ENCODE measurements around the gene HDDC3. TPM values are rescaled to one million over a fixed set of nuclear protein-coding genes. Genes with fewer than 3 reads are reported as not detected.

The HDDC3 gene
- total and polyA plus RNA-seq, 9 of the 15 experiments (the other 6 are each of a cell fraction or from before 2014, with no cell fraction given) = 14.9 to 55.8 (median 36.9) TPM

DNA sequence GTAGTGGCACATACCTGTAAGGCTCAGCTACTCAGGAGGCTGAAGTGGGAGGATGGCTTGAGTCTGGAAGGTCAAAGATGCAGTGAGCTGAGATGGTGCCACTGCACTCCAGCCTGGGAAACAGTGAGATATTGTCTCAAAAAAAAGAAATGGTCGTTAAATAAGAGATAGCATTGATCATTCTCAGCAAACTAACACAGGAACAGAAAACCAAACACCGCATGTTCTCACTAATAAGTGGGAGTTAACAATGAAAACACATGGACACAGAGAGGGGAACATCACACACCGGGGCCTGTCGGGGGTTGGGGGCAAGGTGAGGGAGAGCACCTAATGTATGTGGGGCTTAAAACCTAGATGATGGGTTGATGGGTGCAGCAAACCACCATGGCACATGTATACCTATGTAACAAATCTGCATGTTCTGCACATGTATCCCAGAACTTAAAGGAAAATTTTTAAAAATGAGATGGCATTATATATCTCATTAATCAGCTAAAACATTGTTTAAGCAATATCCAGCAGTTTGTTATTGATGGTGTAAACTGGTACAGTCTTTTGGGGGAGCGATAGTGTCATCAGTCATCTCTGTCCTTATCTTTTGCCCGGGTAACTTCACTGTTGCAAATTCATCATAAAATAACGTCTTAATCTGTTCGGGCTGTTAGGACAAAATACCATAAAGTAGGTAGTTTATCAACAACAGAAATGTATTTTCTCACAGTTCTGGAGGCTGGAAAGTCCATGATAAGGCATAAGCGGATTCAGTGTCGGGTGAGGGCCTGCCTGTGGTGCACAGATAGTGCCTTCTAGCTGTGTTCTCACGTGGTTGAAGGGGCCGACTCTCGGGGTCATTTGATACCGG lies 30.9 kb downstream of the HDDC3 start (continued):
- TF ChIP-seq ZNF699 (CRISPR knock-in tag; IDR thresholded peaks at IDR 0.05; ENCODE audit: insufficient replicate concordance) (no peak), OTX1 (CRISPR knock-in tag; IDR thresholded peaks at IDR 0.05) (0 out of 2 replicates have a peak, but pooled peaks have one; percentile 37), SRSF7 (optimal IDR thresholded peaks at IDR 0.05; ENCODE audit: low read depth, low read length) (no peak), ZNF764 (CRISPR knock-in tag; IDR thresholded peaks at IDR 0.05; ENCODE audit: low read depth) (no peak), ZKSCAN8 (CRISPR knock-in tag; IDR thresholded peaks at IDR 0.05) (peak; percentile 94), TCF3 (CRISPR knock-in tag; IDR thresholded peaks at IDR 0.05) (peak; percentile 100), CBX2 (IDR thresholded peaks at IDR 0.05; ENCODE audit: insufficient read depth, low read length, poor library complexity, severe bottlenecking) (no peak), CBX8 (IDR thresholded peaks at IDR 0.05; ENCODE audit: borderline replicate concordance, extremely low read depth, low read depth, low read length, poor library complexity, severe bottlenecking) (no peak), HEY1 (CRISPR knock-in tag; IDR thresholded peaks at IDR 0.05; ENCODE audit: borderline replicate concordance) (no peak), TAF9B (IDR thresholded peaks at IDR 0.05; ENCODE audit: partially characterized antibody) (peak; percentile 87), SMAD4 (CRISPR knock-in tag; conservative IDR thresholded peaks at IDR 0.05) (peak; percentile 97), MEF2D (tag; conservative IDR thresholded peaks at IDR 0.05; ENCODE audit: low read depth) (peak; percentile 72), PATZ1 (CRISPR knock-in tag; IDR thresholded peaks at IDR 0.05; ENCODE audit: borderline replicate concordance) (no peak)
